GM12872 (cell line): ENCODE data around the gene ZNF462.

Experiments used
- TF ChIP-seq, protein P1 (sequence below): IDR thresholded peaks from 3 replicates; pipeline ENCODE4 v1.5.1; 2011; ENCODE audit warnings: low read depth, mild to moderate bottlenecking, low read length, moderate library complexity; ENCODE audit not compliant: insufficient read depth

Gene ZNF462

GRCh38 chr9:106970219-106970975 is 107.4 kb downstream of the ZNF462 start:
- TF ChIP-seq, protein P1, sequence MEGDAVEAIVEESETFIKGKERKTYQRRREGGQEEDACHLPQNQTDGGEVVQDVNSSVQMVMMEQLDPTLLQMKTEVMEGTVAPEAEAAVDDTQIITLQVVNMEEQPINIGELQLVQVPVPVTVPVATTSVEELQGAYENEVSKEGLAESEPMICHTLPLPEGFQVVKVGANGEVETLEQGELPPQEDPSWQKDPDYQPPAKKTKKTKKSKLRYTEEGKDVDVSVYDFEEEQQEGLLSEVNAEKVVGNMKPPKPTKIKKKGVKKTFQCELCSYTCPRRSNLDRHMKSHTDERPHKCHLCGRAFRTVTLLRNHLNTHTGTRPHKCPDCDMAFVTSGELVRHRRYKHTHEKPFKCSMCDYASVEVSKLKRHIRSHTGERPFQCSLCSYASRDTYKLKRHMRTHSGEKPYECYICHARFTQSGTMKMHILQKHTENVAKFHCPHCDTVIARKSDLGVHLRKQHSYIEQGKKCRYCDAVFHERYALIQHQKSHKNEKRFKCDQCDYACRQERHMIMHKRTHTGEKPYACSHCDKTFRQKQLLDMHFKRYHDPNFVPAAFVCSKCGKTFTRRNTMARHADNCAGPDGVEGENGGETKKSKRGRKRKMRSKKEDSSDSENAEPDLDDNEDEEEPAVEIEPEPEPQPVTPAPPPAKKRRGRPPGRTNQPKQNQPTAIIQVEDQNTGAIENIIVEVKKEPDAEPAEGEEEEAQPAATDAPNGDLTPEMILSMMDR = no peak

DNA sequence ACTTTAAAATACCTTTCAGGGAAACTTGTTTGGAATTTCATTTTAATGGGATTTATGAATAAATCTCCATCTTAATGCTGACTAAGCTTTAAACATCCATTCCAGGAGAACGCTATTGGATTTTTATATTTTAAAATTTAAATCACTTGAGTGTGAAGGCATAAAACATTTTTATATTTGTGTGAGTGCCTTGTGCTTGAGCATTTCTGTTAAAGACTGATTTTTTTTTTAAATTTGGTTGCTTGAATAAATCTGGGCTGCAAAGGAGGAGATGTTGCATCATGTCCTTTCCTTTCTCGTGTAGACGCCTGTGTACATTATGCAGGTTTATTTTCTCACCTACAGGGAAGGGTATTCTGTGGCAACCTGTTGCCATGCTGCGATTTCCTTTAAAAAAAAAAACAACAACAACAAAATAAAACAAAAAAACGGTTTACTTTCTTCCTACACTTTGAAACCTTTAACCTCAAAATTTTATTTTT is 108.1 kb downstream of the ZNF462 start:
- TF ChIP-seq, protein P1 = no peak

GRCh38 chr9:106972082-106972481 is 109.1 kb downstream of the ZNF462 start:
- TF ChIP-seq, protein P1 = no peak

DNA sequence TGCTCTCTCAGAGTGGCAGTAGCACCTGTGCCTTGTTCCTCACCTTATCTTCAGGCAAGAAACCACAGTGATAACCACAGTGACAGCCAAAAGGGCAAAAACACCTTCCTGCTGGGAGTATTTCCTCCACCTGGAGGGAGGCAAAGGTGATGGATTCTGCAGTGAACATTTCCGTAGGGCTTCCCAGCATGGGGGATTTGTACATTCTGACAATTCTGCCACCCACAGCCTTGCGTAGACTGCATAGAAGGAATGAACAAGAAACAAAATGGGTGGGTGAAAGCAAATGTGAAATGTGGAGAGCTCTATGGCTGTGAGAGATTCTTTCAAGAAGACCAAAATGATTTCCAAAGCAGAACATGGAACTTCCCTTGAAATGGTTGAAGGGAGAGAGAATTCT is 111.4 kb downstream of the ZNF462 start:
- TF ChIP-seq, protein P1 = no peak

DNA sequence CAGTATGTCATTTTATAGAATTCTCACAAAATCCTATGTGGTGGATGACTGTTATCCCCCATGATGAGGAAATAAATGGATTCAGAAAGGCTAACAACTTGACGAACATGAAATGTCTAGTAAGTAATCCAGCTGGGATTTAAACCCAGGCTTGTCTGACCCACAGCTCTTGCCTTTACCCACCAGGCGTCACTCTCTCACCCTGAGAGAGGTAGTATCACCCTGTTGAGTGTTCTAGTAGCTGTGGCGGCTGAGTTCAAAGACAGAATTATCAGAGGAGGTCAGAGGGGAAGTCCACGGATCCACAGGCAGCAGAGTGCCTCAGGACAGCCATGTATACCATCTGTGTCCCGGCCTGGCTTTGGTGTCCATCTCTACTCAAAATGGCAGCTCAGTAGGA is 113.8 kb downstream of the ZNF462 start:
- TF ChIP-seq, protein P1 = no peak

DNA sequence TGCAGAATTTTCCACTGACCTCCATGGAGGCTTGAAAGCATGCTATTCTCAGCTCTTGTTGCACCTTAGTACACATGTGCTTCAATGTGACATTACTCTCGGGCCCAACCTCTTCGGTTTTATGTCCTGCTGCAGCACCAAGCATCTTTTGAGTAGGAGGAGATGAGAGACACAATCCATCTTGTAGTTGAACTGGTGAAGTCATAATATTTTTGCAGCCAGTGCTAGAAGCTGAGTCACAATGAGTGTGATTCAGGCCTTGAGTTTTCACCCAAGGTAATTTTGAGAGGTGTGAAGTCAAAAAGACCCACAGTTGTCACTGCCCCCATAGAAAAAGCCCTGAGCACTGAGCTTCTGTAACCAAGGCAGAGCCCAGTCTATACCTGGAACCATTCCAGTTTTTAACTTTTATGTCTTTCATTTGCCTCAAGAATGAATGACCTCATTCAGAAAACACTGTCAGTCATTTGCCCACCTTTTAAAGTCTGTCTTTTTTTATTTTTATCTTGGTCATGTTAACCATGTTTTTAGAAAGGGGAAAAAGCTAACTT is 117.7 kb downstream of the ZNF462 start:
- TF ChIP-seq, protein P1 = no peak

GRCh38 chr9:106981396-106982287 is 118.7 kb downstream of the ZNF462 start:
- TF ChIP-seq, protein P1 = no peak
